RWPE1 (cell line): Measurements from ENCODE around the gene OR7A5.

ENCODE experiments used
- CTCF ChIA-PET: fragments of 350-600 bp; sonication (Branson Sonifier 250); formaldehyde crosslinking; extraction: SDS; loops from one replicate; lab custom pipeline; 2021; lab: Yijun Ruan, JAX
- POLR2A ChIA-PET: fragments of 400-600 bp; formaldehyde crosslinking; extraction: SDS; loops from one replicate; lab custom pipeline; 2020; ENCODE audit warnings: antibody characterized with exemption; ENCODE audit not compliant: low non-redundant PET; lab: Yijun Ruan, JAX
- DNase-seq: peaks from one replicate; pipeline ENCODE4 v3.0.0; 2012; ENCODE audit warnings: low spot score
- H3K27ac ChIP-seq: fragments of 450-650 bp; 2 replicates; pipeline ENCODE4 v1.5.1; 2017
- TF ChIP-seq, protein P1 (sequence below): fragments of 450-650 bp; conservative IDR thresholded peaks from 2 replicates; pipeline ENCODE4 v1.5.1; 2017; ENCODE audit warnings: low read depth, mild to moderate bottlenecking

The OR7A5 gene

GRCh38 chr19:14817052-14817451 is 17.9 kb downstream of the OR7A5 start:
- CTCF ChIA-PET = no interaction called here
- no peak for DNase-seq
- POLR2A ChIA-PET = no interaction called here
- TF ChIP-seq, protein P1, sequence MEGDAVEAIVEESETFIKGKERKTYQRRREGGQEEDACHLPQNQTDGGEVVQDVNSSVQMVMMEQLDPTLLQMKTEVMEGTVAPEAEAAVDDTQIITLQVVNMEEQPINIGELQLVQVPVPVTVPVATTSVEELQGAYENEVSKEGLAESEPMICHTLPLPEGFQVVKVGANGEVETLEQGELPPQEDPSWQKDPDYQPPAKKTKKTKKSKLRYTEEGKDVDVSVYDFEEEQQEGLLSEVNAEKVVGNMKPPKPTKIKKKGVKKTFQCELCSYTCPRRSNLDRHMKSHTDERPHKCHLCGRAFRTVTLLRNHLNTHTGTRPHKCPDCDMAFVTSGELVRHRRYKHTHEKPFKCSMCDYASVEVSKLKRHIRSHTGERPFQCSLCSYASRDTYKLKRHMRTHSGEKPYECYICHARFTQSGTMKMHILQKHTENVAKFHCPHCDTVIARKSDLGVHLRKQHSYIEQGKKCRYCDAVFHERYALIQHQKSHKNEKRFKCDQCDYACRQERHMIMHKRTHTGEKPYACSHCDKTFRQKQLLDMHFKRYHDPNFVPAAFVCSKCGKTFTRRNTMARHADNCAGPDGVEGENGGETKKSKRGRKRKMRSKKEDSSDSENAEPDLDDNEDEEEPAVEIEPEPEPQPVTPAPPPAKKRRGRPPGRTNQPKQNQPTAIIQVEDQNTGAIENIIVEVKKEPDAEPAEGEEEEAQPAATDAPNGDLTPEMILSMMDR = no peak
- H3K27ac ChIP-seq = no peak overlapping the region

DNA sequence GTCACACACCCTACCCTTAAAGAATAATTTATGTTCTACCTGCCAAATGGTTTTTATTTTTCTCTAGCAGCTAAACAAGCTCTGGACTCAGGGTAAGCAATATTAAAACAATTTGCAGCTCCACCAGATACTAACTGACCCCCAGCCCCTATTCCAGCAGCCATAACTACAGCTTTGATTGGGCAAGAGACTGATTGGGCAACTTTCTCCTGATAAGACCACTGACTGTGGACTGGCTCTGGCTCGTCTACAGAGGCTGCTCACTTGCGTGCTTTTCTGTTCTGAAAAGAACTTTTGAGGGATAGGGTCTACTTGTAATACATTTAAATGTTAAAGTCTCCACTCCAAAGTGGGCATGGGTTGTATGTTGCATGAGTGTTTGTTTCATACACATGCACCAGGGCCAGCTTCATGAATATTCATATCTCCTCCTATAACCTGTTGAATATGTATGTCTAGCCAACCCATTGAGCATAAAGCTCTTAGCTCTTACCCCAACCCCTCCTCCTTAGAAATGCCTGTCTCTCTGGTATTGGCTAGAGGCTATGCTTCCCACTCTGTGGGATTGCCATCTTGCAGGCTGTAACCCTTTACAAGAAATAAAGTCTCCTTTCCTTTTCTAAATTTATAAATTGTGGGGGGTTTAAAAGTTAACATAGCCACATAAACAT is 19.9 kb downstream of the OR7A5 start:
- ChIA-PET CTCF (no interaction called here), POLR2A (no interaction called here)
- no peak overlapping the region for H3K27ac ChIP-seq
- TF ChIP-seq, protein P1 = no peak
- no peak for DNase-seq

DNA sequence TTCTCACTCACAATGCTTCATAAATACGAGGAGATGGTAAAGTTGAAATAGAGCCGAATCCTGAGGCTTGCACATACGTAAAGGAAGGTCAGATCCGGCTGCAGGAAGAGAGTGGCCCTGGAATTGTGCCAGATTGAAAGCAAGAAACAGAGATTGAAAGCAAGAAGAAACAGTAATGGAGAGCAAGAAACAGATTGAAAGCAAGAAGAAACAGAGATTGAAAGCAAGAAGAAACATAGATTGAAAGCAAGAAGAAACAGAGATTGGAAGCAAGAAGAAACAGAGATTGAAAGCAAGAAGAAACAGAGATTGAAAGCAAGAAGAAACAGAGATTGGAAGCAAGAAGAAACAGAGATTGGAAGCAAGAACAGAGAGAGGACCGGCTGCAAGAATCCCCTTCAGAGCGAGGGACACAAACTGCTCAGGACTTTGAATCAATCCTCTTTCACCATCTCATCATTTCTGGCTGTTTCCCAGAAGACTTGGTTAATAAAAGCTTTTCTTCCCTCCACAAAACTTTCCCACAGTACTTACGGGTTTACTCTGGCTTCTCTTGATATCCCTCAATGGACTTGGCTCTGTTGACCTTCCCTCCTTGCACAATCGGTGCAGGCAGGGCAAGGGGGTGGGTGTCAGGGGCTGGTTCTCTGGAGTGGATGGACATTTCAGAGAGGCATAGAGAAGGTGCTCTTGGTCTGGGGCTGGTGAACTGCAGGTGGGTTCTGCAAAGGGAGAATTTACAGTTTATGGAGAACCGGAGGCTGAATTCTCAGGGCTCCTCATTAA is 25.5 kb downstream of the OR7A5 start:
- no peak for DNase-seq
- POLR2A ChIA-PET = no interaction called here
- CTCF ChIA-PET = no interaction called here
- TF ChIP-seq, protein P1 = no peak
- H3K27ac ChIP-seq = no peak overlapping the region

DNA sequence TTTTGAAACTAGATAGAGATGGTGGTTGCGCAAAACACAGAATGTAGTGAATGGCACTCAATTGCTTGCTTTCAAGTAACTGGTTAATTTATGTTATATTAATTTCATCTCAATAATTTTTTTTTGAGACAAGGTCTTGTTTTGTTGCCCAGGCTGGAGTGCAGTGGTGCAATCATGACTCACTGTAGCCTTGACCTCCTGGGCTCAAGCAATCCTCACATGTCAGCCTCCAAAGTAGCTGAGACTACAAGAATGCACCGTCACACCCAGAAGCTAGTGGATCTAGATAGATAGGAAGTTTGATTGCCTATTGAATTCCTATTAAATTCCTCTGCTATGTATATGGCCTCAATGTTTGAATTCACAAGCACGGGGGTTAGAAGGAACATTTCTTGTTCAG is 30.2 kb downstream of the OR7A5 start:
- CTCF ChIA-PET = interaction anchor here (0.6 to 1.1 kb wide), 2 partner anchors 18 to 91 kb away, joined by 3 read pairs; no protein-coding TSS in a partner anchor
- POLR2A ChIA-PET = no interaction called here

GRCh38 chr19:14798760-14799159 is 36.2 kb downstream of the OR7A5 start:
- ChIA-PET CTCF (no interaction called here), POLR2A (no interaction called here)
- TF ChIP-seq, protein P1 = no peak
- DNase-seq = no peak
- no peak overlapping the region for H3K27ac ChIP-seq

More for the DNA sequence above, 30.2 kb downstream of the OR7A5 start:
- TF ChIP-seq, protein P1 = no peak
- H3K27ac ChIP-seq = no peak overlapping the region
- no peak for DNase-seq

- H3K27ac ChIP-seq = no peak overlapping the region
- no peak for DNase-seq
- ChIA-PET POLR2A (no interaction called here), CTCF (interaction anchor here (0.6 kb wide), 2 partner anchors 76 to 1074 kb away, joined by 3 to 6 read pairs; no protein-coding TSS in a partner anchor)
- TF ChIP-seq, protein P1 = no peak
Measured at GRCh38 chr19:14796021-14796420, 39.0 kb downstream of the OR7A5 start.
